ENCODE measurements around the gene LRRC8D. TPM values are rescaled to one million over a fixed set of nuclear protein-coding genes. Genes with fewer than 3 reads are reported as not detected.

Gene LRRC8D
- total RNA-seq, 1 donor from 2014 or later: 10.0 TPM

GRCh38 chr1:89866568-89866967 lies 45.7 kb downstream of the LRRC8D start:
- no peak for DNase-seq (ENCODE audit: low read depth in 2 of 2)

- no peak for DNase-seq (ENCODE audit: low read depth in 2 of 2)
Observed at GRCh38 chr1:89870998-89871397, 50.2 kb downstream of the LRRC8D start.

- no peak for DNase-seq (ENCODE audit: low read depth in 2 of 2)
Observed at GRCh38 chr1:89871768-89872473, 51.1 kb downstream of the LRRC8D start.

GRCh38 chr1:89872567-89872966 lies 51.7 kb downstream of the LRRC8D start:
- no peak for DNase-seq (ENCODE audit: low read depth in 2 of 2)

GRCh38 chr1:89873288-89873687 lies 52.5 kb downstream of the LRRC8D start:
- DNase-seq (ENCODE audit: low read depth in 2 of 2): peak in 1 of 2 donors; percentile 43

GRCh38 chr1:89873770-89874169 lies 52.9 kb downstream of the LRRC8D start:
- DNase-seq (ENCODE audit: low read depth in 2 of 2): peak; percentile 64 to 83

GRCh38 chr1:89876463-89876862 lies 55.6 kb downstream of the LRRC8D start:
- no peak for DNase-seq (ENCODE audit: low read depth in 2 of 2)

- no peak for DNase-seq (ENCODE audit: low read depth in 2 of 2)
Observed at GRCh38 chr1:89877756-89878155, 56.9 kb downstream of the LRRC8D start.

GRCh38 chr1:89878256-89878655 lies 57.4 kb downstream of the LRRC8D start:
- no peak for DNase-seq (ENCODE audit: low read depth in 2 of 2)

- DNase-seq (ENCODE audit: low read depth in 2 of 2): no peak
Observed at GRCh38 chr1:89880679-89881078, 59.8 kb downstream of the LRRC8D start.

GRCh38 chr1:89881415-89882058 lies 60.7 kb downstream of the LRRC8D start:
- DNase-seq (ENCODE audit: low read depth in 2 of 2): no peak

GRCh38 chr1:89882348-89883029 lies 61.7 kb downstream of the LRRC8D start:
- DNase-seq (ENCODE audit: low read depth in 2 of 2): no peak

- DNase-seq (ENCODE audit: low read depth in 2 of 2): no peak
Observed at GRCh38 chr1:89883030-89883379, 62.2 kb downstream of the LRRC8D start.

- DNase-seq (ENCODE audit: low read depth in 2 of 2): peak in 1 of 2 donors; percentile 78
Observed at GRCh38 chr1:89884718-89885596, 64.1 kb downstream of the LRRC8D start.

- DNase-seq (ENCODE audit: low read depth in 2 of 2): peak in 1 of 2 donors; percentile 49
Observed at GRCh38 chr1:89887270-89887669, 66.4 kb downstream of the LRRC8D start.

- DNase-seq (ENCODE audit: low read depth in 2 of 2): no peak
Observed at GRCh38 chr1:89887713-89888112, 66.9 kb downstream of the LRRC8D start.

GRCh38 chr1:89888480-89889322 lies 67.9 kb downstream of the LRRC8D start:
- DNase-seq (ENCODE audit: low read depth in 2 of 2): no peak

GRCh38 chr1:89889323-89889615 lies 68.4 kb downstream of the LRRC8D start:
- no peak for DNase-seq (ENCODE audit: low read depth in 2 of 2)

GRCh38 chr1:89890085-89890752 lies 69.4 kb downstream of the LRRC8D start:
- DNase-seq (ENCODE audit: low read depth in 2 of 2): peak; percentile 34 to 92

GRCh38 chr1:89892816-89893215 lies 72.0 kb downstream of the LRRC8D start:
- no peak for DNase-seq (ENCODE audit: low read depth in 2 of 2)

Data from dermis microvascular lymphatic vessel endothelial cell (primary cell).